H9 (cell line): ENCODE results near the gene CYP27C1. TPM values are rescaled to one million over a fixed set of nuclear protein-coding genes. Genes with fewer than 3 reads are reported as not detected.

Experiments used
- DNase-seq: peaks from one replicate; pipeline ENCODE4 v3.0.0-alpha.2; 2017
- H2AFZ ChIP-seq: one replicate; pipeline ENCODE4 v1.6.1; 2013; ENCODE audit warnings: mild to moderate bottlenecking, low read length, control low read depth, moderate library complexity
- H2AK5ac ChIP-seq: 2 replicates; pipeline ENCODE4 v1.6.1; 2013; ENCODE audit warnings: low read length, control low read depth, mixed read lengths; ENCODE audit not compliant: insufficient read length
- H2BK120ac ChIP-seq: one replicate; pipeline ENCODE4 v1.6.1; 2013; ENCODE audit warnings: low read depth, mild to moderate bottlenecking, low read length, control low read depth, inconsistent platforms; ENCODE audit not compliant: poor library complexity, severe bottlenecking
- H2BK12ac ChIP-seq: 2 replicates; pipeline ENCODE4 v1.6.1; 2013; ENCODE audit warnings: low read length, control low read depth, mixed read lengths, low read depth; ENCODE audit not compliant: insufficient read length
- H2BK15ac ChIP-seq: 2 replicates; pipeline ENCODE4 v1.6.1; 2013; ENCODE audit warnings: low read depth, low read length, control low read depth
- H2BK20ac ChIP-seq: one replicate; pipeline ENCODE4 v1.6.1; 2013; ENCODE audit warnings: low read depth, mild to moderate bottlenecking, low read length, control low read depth, inconsistent platforms; ENCODE audit not compliant: poor library complexity, severe bottlenecking
- H2BK5ac ChIP-seq: 2 replicates; pipeline ENCODE4 v1.6.1; 2013; ENCODE audit warnings: low read length, control low read depth, mixed read lengths; ENCODE audit not compliant: insufficient read length
- H3K14ac ChIP-seq: 2 replicates; pipeline ENCODE4 v1.6.1; 2013; ENCODE audit warnings: low read length, control low read depth; ENCODE audit not compliant: insufficient read depth
- H3K18ac ChIP-seq: 2 replicates; pipeline ENCODE4 v1.6.1; 2013; ENCODE audit warnings: low read depth, mild to moderate bottlenecking, mixed read lengths, low read length, control low read depth; ENCODE audit not compliant: insufficient read length
- H3K23ac ChIP-seq: 2 replicates; pipeline ENCODE4 v1.6.1; 2013; ENCODE audit warnings: low read length, control low read depth, mixed read lengths, low read depth; ENCODE audit not compliant: insufficient read length
- H3K23me2 ChIP-seq: 2 replicates; pipeline ENCODE4 v1.6.1; 2013; ENCODE audit warnings: low read depth, mild to moderate bottlenecking, mixed read lengths, low read length, control low read depth; ENCODE audit not compliant: insufficient read length, poor library complexity, severe bottlenecking
- H3K27ac ChIP-seq: 2 replicates; pipeline ENCODE4 v1.5.1; 2013; ENCODE audit warnings: low read length, control low read depth, mixed read lengths, low read depth; ENCODE audit not compliant: insufficient read length
- H3K27me3 ChIP-seq: 2 replicates; pipeline ENCODE4 v1.6.1; 2013; ENCODE audit warnings: low read length, control low read depth, inconsistent platforms; ENCODE audit not compliant: insufficient read depth
- H3K4ac ChIP-seq: 2 replicates; pipeline ENCODE4 v1.6.1; 2013; ENCODE audit warnings: low read depth, mild to moderate bottlenecking, control low read depth, inconsistent platforms, low read length, moderate library complexity
- H3K4me1 ChIP-seq: 2 replicates; pipeline ENCODE4 v1.6.1; 2013; ENCODE audit warnings: low read length, control low read depth, inconsistent platforms; ENCODE audit not compliant: insufficient read depth
- H3K4me2 ChIP-seq: 2 replicates; pipeline ENCODE4 v1.6.1; 2013; ENCODE audit warnings: low read length, control low read depth, mixed read lengths; ENCODE audit not compliant: insufficient read length, insufficient read depth
- H3K56ac ChIP-seq: 2 replicates; pipeline ENCODE4 v1.6.1; 2013; ENCODE audit warnings: low read depth, mild to moderate bottlenecking, mixed read lengths, low read length, control low read depth; ENCODE audit not compliant: insufficient read length
- H3K79me1 ChIP-seq: 2 replicates; pipeline ENCODE4 v1.6.1; 2013; ENCODE audit warnings: low read depth, mild to moderate bottlenecking, moderate library complexity, low read length, control low read depth, inconsistent platforms; ENCODE audit not compliant: insufficient read depth, poor library complexity, severe bottlenecking
- H3K79me2 ChIP-seq: 2 replicates; pipeline ENCODE4 v1.6.1; 2013; ENCODE audit warnings: low read length, control low read depth, inconsistent platforms; ENCODE audit not compliant: insufficient read depth
- H3K9ac ChIP-seq: 2 replicates; pipeline ENCODE4 v1.6.1; 2013; ENCODE audit warnings: low read length, control low read depth, mixed read lengths; ENCODE audit not compliant: insufficient read length; ENCODE audit errors: extremely low read depth
- H3K9me3 ChIP-seq: one replicate; pipeline ENCODE4 v1.6.1; 2013; ENCODE audit warnings: low read depth, low read length, inconsistent platforms; ENCODE audit not compliant: control insufficient read depth
- H3T11ph ChIP-seq: one replicate; pipeline ENCODE4 v1.6.1; 2013; ENCODE audit warnings: mild to moderate bottlenecking, low read length, control low read depth, inconsistent platforms
- H4K20me1 ChIP-seq: one replicate; pipeline ENCODE4 v1.6.1; 2013; ENCODE audit not compliant: control insufficient read depth, insufficient read length, insufficient read depth
- H4K5ac ChIP-seq: 2 replicates; pipeline ENCODE4 v1.6.1; 2013; ENCODE audit warnings: low read depth, mild to moderate bottlenecking, mixed read lengths, low read length, control low read depth; ENCODE audit not compliant: insufficient read length
- H4K8ac ChIP-seq: replicated peaks from 2 replicates; pipeline ENCODE4 v1.6.1; 2013; ENCODE audit warnings: low read length, control low read depth, mixed read lengths, low read depth; ENCODE audit not compliant: insufficient read length
- H4K91ac ChIP-seq: 2 replicates; pipeline ENCODE4 v1.6.1; 2013; ENCODE audit warnings: low read depth, mild to moderate bottlenecking, moderate library complexity, mixed read lengths, low read length, control low read depth; ENCODE audit not compliant: insufficient read length
- H3K27ac Mint-ChIP-seq, 3 experiments: 2 replicates in 2 of 3; 3 replicates in 1 of 3; pipeline ENCODE4 v1.8.0; 2020 to 2021; ENCODE audit warnings: mixed read lengths in 3 of 3, mild to moderate bottlenecking in 1 of 3, moderate library complexity in 1 of 3
- H3K27me3 Mint-ChIP-seq: 2 replicates; pipeline ENCODE4 v1.8.0; 2021; ENCODE audit warnings: low read depth, mild to moderate bottlenecking, moderate library complexity, mixed read lengths
- H3K36me3 Mint-ChIP-seq, 3 experiments: 2 replicates in 2 of 3; 3 replicates in 1 of 3; pipeline ENCODE4 v1.8.0; 2020 to 2021; ENCODE audit warnings: low read depth in 3 of 3, mixed read lengths in 3 of 3; ENCODE audit not compliant: insufficient read depth in 1 of 3
- H3K4me1 Mint-ChIP-seq, 2 experiments: 2 replicates each; pipeline ENCODE4 v1.8.0; 2020; ENCODE audit warnings: mixed read lengths in 2 of 2
- H3K4me3 Mint-ChIP-seq, 2 experiments: 2 replicates in 1 of 2; 3 replicates in 1 of 2; pipeline ENCODE4 v1.8.0; 2020 to 2021; ENCODE audit warnings: mild to moderate bottlenecking in 2 of 2, mixed read lengths in 2 of 2, moderate library complexity in 1 of 2
- H3K9me3 Mint-ChIP-seq, 2 experiments: 2 replicates in 1 of 2; 3 replicates in 1 of 2; pipeline ENCODE4 v1.8.0; 2020; ENCODE audit warnings: mild to moderate bottlenecking in 2 of 2, mixed read lengths in 2 of 2, moderate library complexity in 1 of 2
- WGBS: extraction: QIAGEN DNeasy Blood & Tissue Kit; methylation state at CpG from one replicate; pipeline ENCODE4 v1.1.7; 2013; ENCODE audit warnings: missing lambda C conversion rate, low lambda C conversion rate, mixed read lengths; ENCODE audit not compliant: insufficient read length; ENCODE audit errors: extremely low coverage; 5-methylcytosine and 5-hydroxymethylcytosine counted together
- total RNA-seq: library from RNA; stranded (reverse); gene quantifications from 2 replicates; pipeline ENCODE4 v1.2.1, GENCODE V29; 2021
- TF ChIP-seq, protein P1 (sequence below): fragments of 200-600 bp; sonication (generic); conservative IDR thresholded peaks from 3 replicates; pipeline ENCODE4 v1.8.0; 2021; ENCODE audit warnings: antibody characterized with exemption, mild to moderate bottlenecking

Gene CYP27C1
- total RNA-seq, 1 experiment from 2014 or later = 2.3 TPM

DNA sequence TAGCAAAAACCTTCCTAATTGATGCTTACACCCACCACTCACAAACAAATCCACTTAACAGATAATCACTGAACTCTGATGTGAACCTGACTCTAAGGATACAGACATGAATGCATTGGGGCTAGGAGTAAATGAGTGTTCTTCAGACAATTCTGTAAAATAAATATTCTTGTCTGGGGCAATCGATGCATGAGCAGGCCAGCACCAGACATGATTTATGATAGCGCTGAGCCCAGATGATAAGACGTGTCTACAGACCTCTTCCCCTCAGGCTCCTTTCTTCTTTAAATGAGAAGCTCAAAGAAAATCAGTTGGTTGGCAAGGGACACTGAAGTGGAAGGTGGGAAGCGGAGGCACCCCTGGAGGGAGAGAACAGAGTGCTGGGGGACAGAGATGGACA, 85.9 kb downstream of the CYP27C1 start:
- Histone ChIP-seq H3K56ac (no peak overlapping the region), H3K18ac (no peak overlapping the region), H3K79me2 (no peaks in the 10 kb centered on the region), H2BK120ac (no peak overlapping the region), H4K5ac (no peak overlapping the region), H2BK5ac (no peak overlapping the region), H3K4ac (no peak overlapping the region), H3K27ac (no peak overlapping the region), H4K8ac (no peak overlapping the region), H3K4me2 (no peak overlapping the region), H2AK5ac (no peak overlapping the region), H2BK12ac (no peak overlapping the region), H2AFZ (no peak overlapping the region), H4K91ac (no peak overlapping the region), H3K27me3 (no peaks in the 10 kb centered on the region), H2BK15ac (no peak overlapping the region), H3K9ac (no peak overlapping the region), H3T11ph (no peak overlapping the region), H2BK20ac (no peak overlapping the region), H3K23me2 (no peaks in the 10 kb centered on the region), H3K4me1 (no peaks in the 10 kb centered on the region), H3K9me3 (no peaks in the 10 kb centered on the region), H3K14ac (no peak overlapping the region; the same call in 1 of the 2 replicates), H3K23ac (no peak overlapping the region), H3K79me1 (no peaks in the 10 kb centered on the region), H4K20me1 (no peaks in the 10 kb centered on the region)
- Mint-ChIP-seq H3K27me3 (peaks cover 3% of the 10 kb centered on the region), H3K27ac (peak overlapping the region in 2 of 3 experiments; percentile 16 to 29; a peak in 2 of 7 replicates), H3K9me3 (0 out of 5 replicates have a peak, but pooled peaks cover 0 to 5% of the 10 kb centered on the region in 2 experiments), H3K36me3 (no peaks in the 10 kb centered on the region; a peak in 1 of 7 replicates), H3K4me3 (no peak overlapping the region), H3K4me1 (no peaks in the 10 kb centered on the region)
- TF ChIP-seq, protein P1, sequence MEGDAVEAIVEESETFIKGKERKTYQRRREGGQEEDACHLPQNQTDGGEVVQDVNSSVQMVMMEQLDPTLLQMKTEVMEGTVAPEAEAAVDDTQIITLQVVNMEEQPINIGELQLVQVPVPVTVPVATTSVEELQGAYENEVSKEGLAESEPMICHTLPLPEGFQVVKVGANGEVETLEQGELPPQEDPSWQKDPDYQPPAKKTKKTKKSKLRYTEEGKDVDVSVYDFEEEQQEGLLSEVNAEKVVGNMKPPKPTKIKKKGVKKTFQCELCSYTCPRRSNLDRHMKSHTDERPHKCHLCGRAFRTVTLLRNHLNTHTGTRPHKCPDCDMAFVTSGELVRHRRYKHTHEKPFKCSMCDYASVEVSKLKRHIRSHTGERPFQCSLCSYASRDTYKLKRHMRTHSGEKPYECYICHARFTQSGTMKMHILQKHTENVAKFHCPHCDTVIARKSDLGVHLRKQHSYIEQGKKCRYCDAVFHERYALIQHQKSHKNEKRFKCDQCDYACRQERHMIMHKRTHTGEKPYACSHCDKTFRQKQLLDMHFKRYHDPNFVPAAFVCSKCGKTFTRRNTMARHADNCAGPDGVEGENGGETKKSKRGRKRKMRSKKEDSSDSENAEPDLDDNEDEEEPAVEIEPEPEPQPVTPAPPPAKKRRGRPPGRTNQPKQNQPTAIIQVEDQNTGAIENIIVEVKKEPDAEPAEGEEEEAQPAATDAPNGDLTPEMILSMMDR = no peak
- no CpG with 5 or more reads among the region's 4 CpGs for WGBS
- no peak for DNase-seq

Other genes starting within 250 kb of the CYP27C1 start
- 30.0 and 32.0 TPM in 2 replicates for gene BIN1, start 113.1 kb downstream of the CYP27C1 start, total RNA-seq
- gene ERCC3, start 73.8 kb upstream of the CYP27C1 start, total RNA-seq = 60.0 and 60.8 TPM in 2 replicates
- gene MAP3K2, start 167.7 kb upstream of the CYP27C1 start, total RNA-seq = 25.8 and 26.8 TPM in 2 replicates
- 0.37 and 0.61 TPM in 2 replicates for gene PROC, start 198.1 kb upstream of the CYP27C1 start, total RNA-seq